GM19455 (cell line): ENCODE results near the gene NSUN2.
"Not testable (repeated sequence)": the region's sequence is repeated elsewhere in the genome, so short reads cannot be mapped to it uniquely, and the experiment has no call there.

Source experiments
- ATAC-seq: cut with Tn5 transposase; IDR thresholded peaks from one replicate; pipeline ENCODE4 v1.9.1; 2021; ENCODE audit not compliant: unreplicated experiment

The NSUN2 gene

GRCh38 chr5:6632888-6633468 lies at the start of gene NSUN2, which contains the start of gene SRD5A1:
NSUN2 (minus strand) TSS chr5:6633044; CDS start chr5:6632979, 65 bp downstream.
SRD5A1 (plus strand) TSS chr5:6633440; CDS start chr5:6633577, 137 bp downstream.
- peak; percentile 94 for ATAC-seq

- ATAC-seq: no peak
These were observed 49.4 kb upstream of the NSUN2 start for GRCh38 chr5:6682239-6682638.

DNA sequence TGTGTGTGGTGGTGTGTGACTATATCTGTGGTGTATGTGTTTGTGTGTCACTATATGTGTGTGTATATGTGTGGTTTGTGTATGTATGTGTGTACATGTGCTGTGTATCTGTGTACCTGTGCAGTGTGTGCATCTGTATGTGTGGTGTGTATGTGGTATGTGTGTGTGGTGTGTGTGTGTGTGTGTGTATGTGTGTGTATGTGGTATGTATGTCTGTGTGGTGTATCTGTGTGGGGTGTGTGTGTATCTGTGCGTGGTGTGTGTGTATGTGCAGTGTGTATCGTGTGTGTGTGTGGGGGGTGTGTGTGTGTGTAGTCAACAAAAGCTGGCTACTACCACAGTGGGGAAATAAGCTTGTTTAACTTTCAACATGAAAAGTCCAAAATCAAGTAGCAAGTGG lies 48.8 kb upstream of the NSUN2 start:
- no peak for ATAC-seq

GRCh38 chr5:6680922-6681321 lies 48.1 kb upstream of the NSUN2 start:
- ATAC-seq: no peak

DNA sequence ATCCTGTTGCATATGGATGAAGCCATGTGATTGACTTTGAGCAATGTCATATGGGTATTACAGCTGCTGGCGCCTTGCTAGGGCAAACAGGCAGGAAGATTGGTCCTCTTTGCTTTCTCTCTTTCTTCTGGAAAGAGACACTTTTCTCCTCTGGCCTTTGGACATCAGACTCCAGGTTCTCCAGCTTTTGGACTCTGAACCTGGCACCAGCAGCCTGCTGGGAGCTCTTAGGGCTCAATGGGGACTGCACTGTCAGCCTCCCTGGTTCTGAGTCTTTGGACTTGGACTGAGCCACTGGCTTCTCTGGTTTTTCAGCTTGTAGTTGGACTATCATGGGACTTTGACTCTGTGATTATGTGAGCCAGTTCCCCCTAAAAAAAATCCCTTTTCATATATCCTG lies 45.5 kb upstream of the NSUN2 start:
- ATAC-seq: no peak

DNA sequence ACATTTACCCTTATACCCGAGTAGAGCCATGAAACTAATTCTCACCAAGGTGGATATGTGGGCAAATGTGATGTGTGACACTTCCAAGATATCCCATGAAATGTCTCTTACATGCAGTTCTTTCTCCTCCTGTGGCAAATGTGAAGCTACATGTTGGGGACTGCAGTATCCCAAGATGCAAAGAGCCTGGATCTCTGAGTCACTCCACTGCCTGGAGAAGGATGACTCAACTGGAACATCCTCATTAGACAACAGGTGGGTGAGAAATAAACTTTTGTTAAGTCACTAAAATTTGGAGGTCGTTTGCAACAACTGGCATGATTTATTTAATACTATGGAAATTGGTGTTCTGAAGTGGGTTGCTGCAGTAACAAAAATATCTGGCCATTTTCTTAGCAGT lies 43.9 kb upstream of the NSUN2 start:
- no peak for ATAC-seq

DNA sequence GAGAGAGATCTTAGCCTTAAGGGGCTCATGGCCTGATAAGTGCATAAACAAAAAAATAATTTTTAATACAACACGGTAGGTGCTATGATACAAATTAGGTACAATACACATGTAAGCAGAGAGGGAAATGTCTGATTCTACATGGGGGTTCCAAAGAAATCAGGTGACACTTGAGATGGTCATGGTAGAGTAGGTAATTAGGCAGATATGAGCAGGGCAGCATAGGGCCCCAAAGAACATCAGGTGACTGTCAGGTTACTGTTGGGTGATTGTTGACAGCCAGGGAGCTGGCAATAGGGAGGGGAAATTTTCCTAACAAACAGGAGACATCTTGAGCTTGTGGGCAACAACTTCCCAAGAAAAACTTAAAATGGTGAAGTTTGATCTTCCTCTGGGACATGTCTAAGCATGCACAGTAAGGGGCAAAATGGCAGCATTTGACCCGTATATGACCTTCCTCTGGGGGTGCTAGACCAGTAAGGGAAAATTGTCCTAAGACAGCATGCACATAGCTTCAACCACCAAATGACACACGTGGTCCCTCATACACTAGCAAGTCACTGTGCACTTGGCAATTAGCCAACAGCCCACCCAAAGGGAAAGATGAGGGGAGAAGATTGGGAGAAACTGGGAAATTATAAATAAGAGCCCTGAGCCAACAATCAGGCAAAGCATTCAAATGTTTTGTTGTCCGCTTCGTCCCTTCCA lies 43.1 kb upstream of the NSUN2 start:
- ATAC-seq: no peak

DNA sequence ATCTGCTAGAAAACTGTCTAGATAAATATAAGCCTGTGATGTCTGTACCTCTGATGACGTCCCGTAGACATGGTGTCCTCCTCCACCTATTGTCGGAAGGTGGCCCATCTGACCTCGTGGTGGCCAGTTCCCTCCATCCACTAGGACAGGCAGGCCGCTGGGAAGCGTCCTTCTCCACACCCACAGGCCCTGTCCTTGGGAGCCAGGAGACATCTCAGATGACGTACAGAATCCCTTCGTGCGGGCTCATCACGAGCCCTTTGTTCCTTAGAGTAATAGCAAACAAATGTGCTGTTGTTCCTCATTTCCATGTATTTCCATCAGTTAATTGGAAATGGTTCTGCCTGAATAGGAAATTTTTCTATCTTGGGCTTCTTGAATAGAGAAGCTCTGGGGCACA lies 42.0 kb upstream of the NSUN2 start:
- ATAC-seq: no peak

DNA sequence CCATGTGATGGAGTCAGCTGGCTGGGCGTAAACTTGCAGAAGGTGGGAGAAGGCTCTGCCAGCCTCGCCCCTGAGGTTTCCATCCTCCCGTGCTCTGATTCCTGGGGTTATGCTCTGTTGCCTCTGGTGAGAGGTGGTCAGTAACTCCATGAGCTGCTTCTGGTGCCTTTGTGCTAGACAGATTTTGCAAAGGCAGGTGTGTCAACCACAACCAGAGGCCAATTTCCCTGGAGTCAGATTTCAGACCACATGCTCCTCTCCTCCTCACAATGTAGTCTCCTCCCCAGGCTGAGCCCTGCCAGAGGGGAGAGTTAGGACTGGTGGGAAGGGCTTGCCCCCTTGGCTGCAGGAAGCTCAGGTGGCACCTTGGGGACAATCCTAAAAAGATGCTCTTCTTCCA lies 41.6 kb upstream of the NSUN2 start:
- ATAC-seq: no peak

DNA sequence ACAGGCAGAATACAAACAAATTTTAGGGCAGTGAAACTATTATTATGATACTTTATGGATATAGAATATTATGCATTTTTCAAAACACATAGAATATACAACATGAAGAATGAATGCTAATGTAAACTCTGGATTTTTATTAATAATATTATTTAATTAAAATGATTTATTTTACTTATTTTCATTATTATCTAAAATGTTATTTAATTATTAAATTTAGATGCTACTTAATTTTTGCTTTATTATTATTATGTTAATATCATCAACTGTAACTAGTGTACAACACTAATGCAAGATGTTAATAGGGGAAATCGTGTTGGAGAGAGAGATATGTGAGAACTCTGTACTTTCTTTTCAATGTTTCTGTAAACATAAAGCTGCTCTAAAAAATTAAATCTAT lies 41.1 kb upstream of the NSUN2 start:
- ATAC-seq: no peak

DNA sequence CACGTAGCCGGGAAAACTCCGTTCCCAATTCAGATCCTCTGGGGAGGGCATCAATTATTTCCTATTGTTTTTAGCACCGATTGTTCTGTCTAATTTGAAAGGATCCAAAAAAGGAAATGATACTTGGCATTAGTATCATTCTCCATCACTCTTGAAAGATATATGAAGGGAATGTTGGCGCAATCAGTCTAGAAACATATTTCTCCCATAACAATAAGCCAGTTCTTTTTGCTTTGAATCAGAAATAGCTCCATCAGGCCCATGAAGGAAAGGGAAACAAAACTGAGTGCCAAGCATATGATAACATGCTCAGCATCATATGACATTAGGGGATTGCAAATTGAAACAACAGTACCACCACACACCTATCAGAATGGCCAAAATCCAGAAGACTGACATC lies 40.2 kb upstream of the NSUN2 start:
- ATAC-seq: no peak

DNA sequence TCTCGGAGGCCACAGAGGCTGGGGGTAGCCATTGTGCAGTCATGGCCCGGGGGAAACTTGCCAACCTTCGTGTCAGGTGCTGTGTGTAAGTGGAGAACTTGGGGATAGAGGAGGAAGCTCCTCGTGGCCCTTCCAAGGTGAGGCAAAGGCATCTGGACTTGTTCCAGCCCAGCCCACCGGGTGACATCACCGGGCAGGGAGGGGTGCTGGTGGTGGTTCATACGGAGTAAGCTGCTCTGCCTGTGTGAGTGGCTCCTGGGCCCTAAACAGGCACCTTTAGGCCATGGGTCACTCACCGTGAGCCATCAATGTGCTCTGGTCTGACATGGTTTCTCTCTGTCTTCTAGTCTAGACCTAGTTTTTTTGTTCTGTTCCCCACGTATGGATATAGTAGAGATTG lies 35.9 kb upstream of the NSUN2 start:
- not testable (repeated sequence) for ATAC-seq

GRCh38 chr5:6667648-6668047 lies 34.8 kb upstream of the NSUN2 start:
- no peak for ATAC-seq

DNA sequence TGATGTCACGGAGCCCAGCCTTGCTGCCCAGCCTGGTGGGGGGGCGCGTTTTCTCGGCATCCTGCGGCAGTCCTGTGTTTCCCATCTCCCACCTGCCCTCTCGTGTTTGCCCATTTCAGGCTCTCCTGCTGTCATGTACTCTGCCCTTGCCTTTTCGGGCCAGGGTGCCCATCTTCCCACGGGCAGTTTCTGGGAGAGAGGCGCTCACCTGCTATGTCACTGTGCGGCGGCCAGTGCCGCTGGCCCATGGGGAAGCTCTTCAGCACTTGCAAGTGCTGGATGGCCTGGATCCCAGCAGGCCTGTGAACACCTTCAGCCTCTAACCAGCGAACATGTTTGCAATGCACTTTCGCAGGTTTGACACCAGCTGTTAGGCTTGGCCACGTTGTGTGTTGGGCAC lies 33.9 kb upstream of the NSUN2 start:
- no peak for ATAC-seq

- ATAC-seq: peak; percentile 36
These were observed 27.8 kb upstream of the NSUN2 start for GRCh38 chr5:6660688-6661087.

- ATAC-seq: peak; percentile 89
These were observed 27.3 kb upstream of the NSUN2 start for GRCh38 chr5:6659941-6660684.

DNA sequence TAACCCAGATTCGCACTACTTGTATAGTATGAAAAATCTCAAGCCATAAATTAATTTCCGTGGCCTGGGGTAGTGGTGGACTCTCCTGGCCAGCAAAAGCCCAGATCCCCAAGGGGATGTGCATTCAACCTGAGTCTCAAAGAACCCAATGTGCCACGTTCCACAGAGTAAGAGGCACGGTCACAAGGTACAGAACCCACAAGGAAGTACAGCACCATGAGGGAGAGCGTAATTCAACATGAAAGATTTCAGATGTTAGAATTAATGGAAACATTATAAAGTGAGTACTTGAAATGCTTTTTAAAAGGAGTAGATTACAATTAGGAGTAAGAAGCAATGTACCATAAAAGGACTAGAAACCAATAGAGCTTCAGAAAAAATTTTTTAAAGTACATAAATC lies 23.8 kb upstream of the NSUN2 start:
- ATAC-seq: no peak

DNA sequence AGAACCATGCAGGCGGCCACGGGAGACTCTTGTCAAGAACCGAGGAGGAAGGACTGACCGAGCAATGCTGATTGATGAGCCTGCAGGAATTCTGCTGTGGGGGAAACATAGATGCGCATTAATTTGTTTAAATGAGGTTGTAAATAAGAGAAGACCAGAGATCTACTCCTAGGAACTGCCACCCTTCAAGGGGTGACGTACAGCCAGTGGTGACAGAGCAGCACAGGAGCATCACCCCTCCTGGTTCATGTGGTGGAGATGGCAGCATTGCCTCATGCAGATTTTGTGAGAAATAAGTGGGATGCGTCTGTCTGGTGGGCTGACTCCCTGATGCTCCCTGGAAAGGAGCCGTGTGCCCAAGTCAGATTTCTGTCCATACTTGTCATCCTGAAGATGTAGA lies 22.6 kb upstream of the NSUN2 start:
- no peak for ATAC-seq

DNA sequence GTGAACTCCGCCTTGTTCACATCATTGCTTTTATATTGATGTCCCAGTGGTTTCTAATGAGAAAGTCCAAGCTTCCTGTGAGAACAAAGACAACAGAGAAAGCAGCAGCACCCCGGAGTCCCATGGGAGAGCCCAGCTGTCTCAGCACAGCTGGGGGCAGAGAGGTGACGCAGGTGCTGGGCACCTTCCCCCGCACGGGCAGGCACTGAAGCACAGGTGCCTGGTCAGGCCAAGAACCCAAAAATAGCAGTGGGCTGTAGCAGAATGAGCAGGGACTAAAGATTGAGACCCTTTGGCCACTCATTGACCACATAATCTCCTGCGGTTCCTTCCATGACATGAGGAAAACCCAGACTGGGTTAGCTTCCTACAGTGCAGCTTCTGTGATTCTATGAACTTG lies 19.2 kb upstream of the NSUN2 start:
- ATAC-seq: peak; percentile 91

DNA sequence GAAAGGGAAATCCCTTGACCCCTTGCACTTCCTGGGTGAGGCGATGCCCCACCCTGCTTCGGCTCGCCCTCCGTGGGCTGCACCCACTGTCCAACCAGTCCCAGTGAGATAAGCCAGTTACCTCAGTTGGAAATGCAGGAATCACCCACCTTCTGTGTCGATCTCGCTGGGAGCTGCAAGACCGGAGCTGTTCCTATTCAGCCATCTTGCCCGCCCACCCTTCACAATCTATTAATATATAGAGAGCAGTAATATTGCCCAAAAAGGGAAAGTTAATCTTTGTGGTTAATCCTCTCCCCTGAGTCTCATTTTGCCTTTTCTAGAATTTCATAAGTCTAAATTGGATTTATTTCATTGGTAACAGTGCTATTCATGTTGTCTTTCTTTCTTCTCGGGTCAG lies 16.8 kb upstream of the NSUN2 start:
- no peak for ATAC-seq

DNA sequence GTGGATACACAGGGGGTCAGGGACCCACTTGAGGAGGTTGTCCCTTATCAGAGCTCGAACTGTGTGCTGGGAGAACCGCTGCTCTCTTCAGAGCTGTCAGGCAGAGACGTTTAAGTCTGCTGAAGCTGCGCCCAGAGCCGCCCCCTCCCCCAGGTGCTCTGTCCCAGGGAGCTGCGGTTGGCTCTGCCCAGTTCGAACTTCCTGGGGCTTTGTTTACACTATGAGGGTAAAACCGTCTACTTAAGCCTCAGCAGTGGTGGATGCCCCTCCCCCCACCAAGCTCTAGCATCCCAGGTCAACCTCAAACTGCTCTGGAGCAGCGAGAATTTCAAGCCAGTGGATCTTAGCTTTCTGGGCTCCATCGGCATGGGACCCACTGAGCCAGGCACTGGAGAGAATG lies 16.3 kb upstream of the NSUN2 start:
- ATAC-seq: no peak
